Smooth muscle cell (in vitro differentiated cells): Measurements from ENCODE around the gene AQP7. TPM values are rescaled to one million over a fixed set of nuclear protein-coding genes. Genes with fewer than 3 reads are reported as not detected.

Source experiments
- DNase-seq: peaks from one replicate; lab custom pipeline; 2025; ENCODE audit not compliant: unreplicated experiment; lab: John Stamatoyannopoulos, UW
- H2AFZ ChIP-seq: fragments of 200-600 bp; sonication (generic); 2 replicates; pipeline ENCODE4 v1.6.0; 2016; ENCODE audit warnings: antibody characterized with exemption, low read depth, mild to moderate bottlenecking
- H3F3A ChIP-seq: fragments of 200-600 bp; sonication (generic); 2 replicates; pipeline ENCODE4 v1.6.0; 2017; ENCODE audit warnings: antibody characterized with exemption, low read depth
- H3K27ac ChIP-seq: fragments of 200-600 bp; sonication (generic); 2 replicates; pipeline ENCODE4 v1.5.1; 2016; ENCODE audit warnings: low read depth, mild to moderate bottlenecking
- H3K27me3 ChIP-seq: fragments of 200-600 bp; sonication (generic); 2 replicates; pipeline ENCODE4 v1.6.1; 2016; ENCODE audit warnings: low read depth, mild to moderate bottlenecking
- H3K36me3 ChIP-seq: fragments of 200-600 bp; sonication (generic); 2 replicates; pipeline ENCODE4 v1.5.1; 2016; ENCODE audit warnings: low read depth
- H3K4me1 ChIP-seq: fragments of 200-600 bp; sonication (generic); 2 replicates; pipeline ENCODE4 v1.5.1; 2016; ENCODE audit warnings: low read depth
- H3K4me2 ChIP-seq: fragments of 200-600 bp; sonication (generic); 2 replicates; pipeline ENCODE4 v1.6.0; 2016; ENCODE audit warnings: mild to moderate bottlenecking
- H3K4me3 ChIP-seq: fragments of 200-600 bp; sonication (generic); 2 replicates; pipeline ENCODE4 v1.5.1; 2016; ENCODE audit warnings: mild to moderate bottlenecking
- H3K79me2 ChIP-seq: fragments of 200-600 bp; sonication (generic); 2 replicates; pipeline ENCODE4 v1.6.0; 2016; ENCODE audit warnings: low read depth, mild to moderate bottlenecking
- H3K9ac ChIP-seq: fragments of 200-600 bp; sonication (generic); 2 replicates; pipeline ENCODE4 v1.6.0; 2016; ENCODE audit warnings: low read depth
- H3K9me3 ChIP-seq: fragments of 200-600 bp; sonication (generic); replicated peaks from 2 replicates; pipeline ENCODE4 v1.5.1; 2016; ENCODE audit warnings: low read depth
- H4K20me1 ChIP-seq: fragments of 200-600 bp; sonication (generic); 2 replicates; pipeline ENCODE4 v1.6.0; 2016; ENCODE audit warnings: low read depth
- WGBS: methylation state at CpG from one replicate; pipeline ENCODE4 v1.1.7; 2016; ENCODE audit warnings: low lambda C conversion rate; 5-methylcytosine and 5-hydroxymethylcytosine counted together
- polyA plus RNA-seq: library from polyadenylated mRNA; unstranded; fragments of >200 nt; fragmentation: Nextera tagmentation; extraction: Ambion mirVana; gene quantifications from 2 replicates; pipeline ENCODE4 v1.2.1, GENCODE V29; 2016
- total RNA-seq: library from RNA; depleted of rRNA; stranded (reverse); fragments of >200 nt; gene quantifications from 2 replicates; pipeline ENCODE4 v1.2.3, GENCODE V29; 2014
- TF ChIP-seq, protein P1 (sequence below): fragments of 200-600 bp; sonication (generic); IDR thresholded peaks from 2 replicates; pipeline ENCODE4 v1.5.1; 2017; ENCODE audit warnings: borderline replicate concordance, mild to moderate bottlenecking, antibody characterized with exemption; ENCODE audit not compliant: insufficient read depth, poor library complexity, severe bottlenecking

Gene AQP7
- total and polyA plus RNA-seq, 2 experiments from 2014 or later = 0.45 to 0.76 TPM

DNA sequence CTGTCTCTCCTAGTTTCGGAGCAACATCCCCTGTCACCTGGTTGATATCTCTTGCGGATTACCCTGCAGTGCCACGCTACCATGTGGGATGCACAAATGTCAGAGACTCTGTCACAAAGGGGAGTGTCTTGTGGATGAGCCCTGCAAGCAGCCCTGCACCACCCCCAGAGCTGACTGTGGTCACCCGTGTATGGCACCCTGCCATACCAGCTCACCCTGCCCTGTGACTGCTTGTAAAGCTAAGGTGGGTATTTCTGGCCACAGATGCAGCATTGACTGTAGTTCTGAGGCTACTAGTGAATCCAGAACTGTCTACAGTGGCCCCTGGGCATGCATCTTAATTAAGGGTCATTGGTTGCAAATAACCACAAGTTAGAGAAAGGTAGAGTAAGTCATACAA is 50.8 kb downstream of the AQP7 start:
- Histone ChIP-seq H3K27ac (peak overlapping the region; percentile 88), H4K20me1 (no peaks in the 10 kb centered on the region), H2AFZ (no peak overlapping the region), H3K4me1 (no peaks in the 10 kb centered on the region), H3K4me3 (no peak overlapping the region), H3K79me2 (no peaks in the 10 kb centered on the region), H3K36me3 (peaks cover 14% of the 10 kb centered on the region), H3K4me2 (no peak overlapping the region), H3K9me3 (no peaks in the 10 kb centered on the region), H3K27me3 (no peaks in the 10 kb centered on the region), H3K9ac (no peak overlapping the region), H3F3A (peaks cover 4% of the 10 kb centered on the region)
- TF ChIP-seq, protein P1, sequence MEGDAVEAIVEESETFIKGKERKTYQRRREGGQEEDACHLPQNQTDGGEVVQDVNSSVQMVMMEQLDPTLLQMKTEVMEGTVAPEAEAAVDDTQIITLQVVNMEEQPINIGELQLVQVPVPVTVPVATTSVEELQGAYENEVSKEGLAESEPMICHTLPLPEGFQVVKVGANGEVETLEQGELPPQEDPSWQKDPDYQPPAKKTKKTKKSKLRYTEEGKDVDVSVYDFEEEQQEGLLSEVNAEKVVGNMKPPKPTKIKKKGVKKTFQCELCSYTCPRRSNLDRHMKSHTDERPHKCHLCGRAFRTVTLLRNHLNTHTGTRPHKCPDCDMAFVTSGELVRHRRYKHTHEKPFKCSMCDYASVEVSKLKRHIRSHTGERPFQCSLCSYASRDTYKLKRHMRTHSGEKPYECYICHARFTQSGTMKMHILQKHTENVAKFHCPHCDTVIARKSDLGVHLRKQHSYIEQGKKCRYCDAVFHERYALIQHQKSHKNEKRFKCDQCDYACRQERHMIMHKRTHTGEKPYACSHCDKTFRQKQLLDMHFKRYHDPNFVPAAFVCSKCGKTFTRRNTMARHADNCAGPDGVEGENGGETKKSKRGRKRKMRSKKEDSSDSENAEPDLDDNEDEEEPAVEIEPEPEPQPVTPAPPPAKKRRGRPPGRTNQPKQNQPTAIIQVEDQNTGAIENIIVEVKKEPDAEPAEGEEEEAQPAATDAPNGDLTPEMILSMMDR = no peak
- whole genome bisulfite sequencing = 98% methylated on average over 4 of the region's 4 CpGs
- no peak for DNase-seq

- Histone ChIP-seq H3K79me2 (no peaks in the 10 kb centered on the region), H2AFZ (no peak overlapping the region), H3K4me3 (no peak overlapping the region), H3K4me2 (no peak overlapping the region), H4K20me1 (no peaks in the 10 kb centered on the region), H3K9ac (peak overlapping the region; percentile 68), H3K36me3 (peaks cover 26% of the 10 kb centered on the region), H3F3A (peaks cover 4% of the 10 kb centered on the region), H3K4me1 (no peaks in the 10 kb centered on the region), H3K9me3 (no peaks in the 10 kb centered on the region), H3K27me3 (no peaks in the 10 kb centered on the region), H3K27ac (peak overlapping the region; percentile 88)
- WGBS = 89% methylated on average over 2 of the region's 2 CpGs
- TF ChIP-seq, protein P1 = no peak
- DNase-seq = no peak
Observed at GRCh38 chr9:33350310-33350709, 52.1 kb downstream of the AQP7 start.

DNA sequence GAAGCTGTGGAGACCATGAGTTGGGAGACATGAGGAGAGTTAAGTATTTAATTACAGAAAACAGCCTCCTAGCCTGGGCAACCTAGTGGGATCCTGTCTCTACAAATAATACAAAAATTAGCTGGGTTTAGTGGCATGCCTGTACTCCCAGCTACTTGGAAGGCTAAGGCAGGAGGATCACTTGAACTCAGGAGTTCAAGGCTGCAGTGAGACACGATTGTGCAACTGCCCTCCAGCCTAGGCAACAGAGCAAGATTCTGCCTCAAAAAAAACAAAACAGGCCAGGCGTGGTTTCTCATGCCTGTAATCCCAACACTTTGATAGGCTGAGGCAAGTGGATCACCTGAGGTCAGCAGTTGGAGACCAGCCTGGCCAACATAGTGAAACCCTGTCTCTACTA is 52.6 kb downstream of the AQP7 start:
- H3K9me3 ChIP-seq = no peaks in the 10 kb centered on the region
- WGBS = 98% methylated on average over 2 of the region's 2 CpGs
- H3K27me3 ChIP-seq = no peaks in the 10 kb centered on the region
- no peak for DNase-seq
- no peak overlapping the region for H3K4me2 ChIP-seq
- H3K79me2 ChIP-seq = no peaks in the 10 kb centered on the region
- H3K9ac ChIP-seq = peak overlapping the region; percentile 28
- H3K36me3 ChIP-seq = peaks cover 28% of the 10 kb centered on the region
- peak overlapping the region; percentile 88 for H3K27ac ChIP-seq
- no peaks in the 10 kb centered on the region for H3K4me1 ChIP-seq
- H2AFZ ChIP-seq = no peak overlapping the region
- TF ChIP-seq, protein P1 = no peak
- H3K4me3 ChIP-seq = no peak overlapping the region
- H4K20me1 ChIP-seq = no peaks in the 10 kb centered on the region
- peaks cover 4% of the 10 kb centered on the region for H3F3A ChIP-seq

- TF ChIP-seq, protein P1 = no peak
- peaks cover 30% of the 10 kb centered on the region for H3K36me3 ChIP-seq
- 96% methylated on average over 4 of the region's 4 CpGs for WGBS
Observed at GRCh38 chr9:33348998-33349397, 53.4 kb downstream of the AQP7 start.

More at GRCh38 chr9:33348998-33349397, 53.4 kb downstream of the AQP7 start:
- DNase-seq = no peak
- Histone ChIP-seq H3K4me2 (no peak overlapping the region), H3K4me1 (no peaks in the 10 kb centered on the region), H3F3A (peaks cover 4% of the 10 kb centered on the region), H3K27ac (peak overlapping the region; percentile 88), H3K9me3 (no peaks in the 10 kb centered on the region), H3K79me2 (no peaks in the 10 kb centered on the region), H3K4me3 (no peak overlapping the region), H2AFZ (no peak overlapping the region), H4K20me1 (no peaks in the 10 kb centered on the region), H3K27me3 (no peaks in the 10 kb centered on the region), H3K9ac (no peak overlapping the region)
